Endothelial cell (in vitro differentiated cells): ENCODE measurements around the gene TMX4. TPM values are rescaled to one million over a fixed set of nuclear protein-coding genes. Genes with fewer than 3 reads are reported as not detected.
"Not testable (repeated sequence)": the region's sequence is repeated elsewhere in the genome, so short reads cannot be mapped to it uniquely, and the experiment has no call there.

Source experiments
- DNase-seq: peaks from one replicate; pipeline ENCODE4 v3.0.0; 2021; ENCODE audit warnings: low spot score
- H3K27ac Mint-ChIP-seq: one replicate; pipeline ENCODE4 v1.8.0; 2021; ENCODE audit warnings: mixed read lengths, inconsistent platforms; ENCODE audit not compliant: unreplicated experiment
- H3K27me3 Mint-ChIP-seq: one replicate; pipeline ENCODE4 v1.8.0; 2021; ENCODE audit warnings: mild to moderate bottlenecking, moderate library complexity, mixed read lengths, inconsistent platforms; ENCODE audit not compliant: unreplicated experiment
- H3K36me3 Mint-ChIP-seq: one replicate; pipeline ENCODE4 v1.8.0; 2021; ENCODE audit warnings: mild to moderate bottlenecking, low read depth, mixed read lengths, inconsistent platforms; ENCODE audit not compliant: unreplicated experiment
- H3K4me1 Mint-ChIP-seq: one replicate; pipeline ENCODE4 v1.8.0; 2021; ENCODE audit warnings: mild to moderate bottlenecking, mixed read lengths, inconsistent platforms; ENCODE audit not compliant: unreplicated experiment
- H3K4me3 Mint-ChIP-seq: one replicate; pipeline ENCODE4 v1.8.0; 2021; ENCODE audit warnings: mild to moderate bottlenecking, mixed read lengths, inconsistent platforms; ENCODE audit not compliant: unreplicated experiment
- H3K9me3 Mint-ChIP-seq: one replicate; pipeline ENCODE4 v1.8.0; 2021; ENCODE audit warnings: mixed read lengths, inconsistent platforms; ENCODE audit not compliant: unreplicated experiment
- CTCF ChIP-seq: fragments of 200-600 bp; sonication (generic); IDR thresholded peaks from one replicate; pipeline ENCODE4 v1.5.0; 2021; ENCODE audit warnings: antibody characterized with exemption; ENCODE audit not compliant: unreplicated experiment
- total RNA-seq: library from RNA; stranded (reverse); fragmentation: NEBNext Ultra II Directional; extraction: Animal tissue kit (Norgen Biotek cat#: 25700); gene quantifications from one replicate; pipeline ENCODE4 v1.2.1, GENCODE V29; 2021; ENCODE audit not compliant: unreplicated experiment

TMX4 gene
- total RNA-seq, 1 donor from 2014 or later = 19.1 TPM

GRCh38 chr20:8036771-8037170 is 17.2 kb upstream of the TMX4 start:
- H3K36me3 Mint-ChIP-seq = no peaks in the 10 kb centered on the region
- DNase-seq = no peak
- H3K27ac Mint-ChIP-seq = no peak overlapping the region
- TF ChIP-seq CTCF = no peak
- H3K27me3 Mint-ChIP-seq = no peaks in the 10 kb centered on the region
- no peak overlapping the region for H3K4me3 Mint-ChIP-seq
- no peaks in the 10 kb centered on the region for H3K9me3 Mint-ChIP-seq
- no peaks in the 10 kb centered on the region for H3K4me1 Mint-ChIP-seq

- no peaks in the 10 kb centered on the region for H3K36me3 Mint-ChIP-seq
- no peaks in the 10 kb centered on the region for H3K4me1 Mint-ChIP-seq
- no peak overlapping the region for H3K27ac Mint-ChIP-seq
- no peak overlapping the region for H3K4me3 Mint-ChIP-seq
- no peaks in the 10 kb centered on the region for H3K27me3 Mint-ChIP-seq
- TF ChIP-seq CTCF = no peak
- no peak for DNase-seq
- no peaks in the 10 kb centered on the region for H3K9me3 Mint-ChIP-seq
These were observed 13.7 kb upstream of the TMX4 start for GRCh38 chr20:8033151-8033841.

GRCh38 chr20:8032499-8032898 is 12.9 kb upstream of the TMX4 start:
- Mint-ChIP-seq H3K27me3 (no peaks in the 10 kb centered on the region), H3K36me3 (no peaks in the 10 kb centered on the region), H3K4me1 (no peaks in the 10 kb centered on the region), H3K4me3 (no peak overlapping the region), H3K9me3 (no peaks in the 10 kb centered on the region), H3K27ac (no peak overlapping the region)
- no peak for TF ChIP-seq CTCF
- DNase-seq = no peak

- DNase-seq, H3K27me3 Mint-ChIP-seq, H3K36me3 Mint-ChIP-seq, H3K9me3 Mint-ChIP-seq, H3K4me1 Mint-ChIP-seq, H3K27ac Mint-ChIP-seq, H3K4me3 Mint-ChIP-seq: not testable (repeated sequence)
These were observed 12.0 kb upstream of the TMX4 start for GRCh38 chr20:8031539-8031938.

GRCh38 chr20:8021541-8022269 is 2.1 kb upstream of the TMX4 start:
- TF ChIP-seq CTCF = no peak
- Mint-ChIP-seq H3K36me3 (no peaks in the 10 kb centered on the region), H3K4me3 (no peak overlapping the region), H3K9me3 (no peaks in the 10 kb centered on the region), H3K4me1 (peaks cover 5% of the 10 kb centered on the region), H3K27ac (no peak overlapping the region), H3K27me3 (no peaks in the 10 kb centered on the region)
- DNase-seq = no peak
